HCT116 (cell line): ENCODE data around the gene CPLX3. TPM values are rescaled to one million over a fixed set of nuclear protein-coding genes. Genes with fewer than 3 reads are reported as not detected.

Experiments used
- ATAC-seq: fragments of 200-7000 bp; cut with Tn5 transposase; 2 replicates; pipeline ENCODE4 v1.9.1; 2020; ENCODE audit warnings: mild to moderate bottlenecking, moderate library complexity
- BruUV-seq: library from RNA; stranded (reverse); fragments of 400-500 nt; replicated peaks from 2 replicates; lab custom pipeline; 2021; lab: Mats Ljungman, UMichigan
- CTCF ChIA-PET: fragments of 300-600 bp; sonication (Branson Sonifier 250); formaldehyde crosslinking; loops from one replicate; lab custom pipeline; 2021; ENCODE audit warnings: antibody characterized with exemption; lab: Charles Lee
- POLR2A ChIA-PET: fragments of 300-600, 350-600 bp; sonication (Branson Sonifier 250); formaldehyde crosslinking; loops from one replicate; lab custom pipeline; 2021; ENCODE audit warnings: antibody characterized with exemption; lab: Charles Lee
- RAD21 ChIA-PET, 2 experiments: fragments of 300-600 bp; sonication (Branson Sonifier 250); formaldehyde crosslinking; loops; one replicate each; lab custom pipeline; 2023; ENCODE audit warnings: low total read pairs in 2 of 2; ENCODE audit not compliant: uncharacterized antibody in 2 of 2, unreplicated experiment in 2 of 2, low non-redundant PET in 1 of 2; lab: Charles Lee
- DNase-seq: peaks from one replicate; pipeline ENCODE4 v3.0.0-alpha.2; 2010; ENCODE audit warnings: low read depth, low spot score
- H2AFZ ChIP-seq: fragments of 200-600 bp; shearing (Covaris generic), sonication (generic); 2 replicates; pipeline ENCODE4 v1.6.1; 2017; ENCODE audit warnings: low read depth, mixed run types, mixed read lengths, antibody characterized with exemption, low read length; ENCODE audit not compliant: poor library complexity, severe bottlenecking
- H3K27ac ChIP-seq: 2 replicates; pipeline ENCODE4 v1.5.1; 2012; ENCODE audit warnings: low read depth, low read length
- H3K27me3 ChIP-seq: fragments of 200-600 bp; sonication (generic); 2 replicates; pipeline ENCODE4 v1.6.1; 2016; ENCODE audit warnings: mixed run types, low read length, mixed read lengths; ENCODE audit not compliant: insufficient read depth
- H3K36me3 ChIP-seq, 2 experiments: fragments of 200-500 bp in 1 of 2; fragments of 200-600 bp in 1 of 2; sonication (Bioruptor generic) in 1 of 2; sonication (generic) in 1 of 2; 2 replicates each; pipeline versions ENCODE4 v1.5.1 to v1.6.1; 2014 to 2016; ENCODE audit warnings: low read length in 2 of 2, inconsistent platforms in 1 of 2, mixed read lengths in 1 of 2, mixed run types in 1 of 2; ENCODE audit not compliant: insufficient read depth in 2 of 2, control insufficient read depth in 1 of 2
- H3K4me1 ChIP-seq, 2 experiments: fragments of 200-600 bp in 1 of 2; sonication (generic) in 1 of 2; 2 replicates each; pipeline versions ENCODE4 v1.5.1 to v1.6.1; 2012 to 2017; ENCODE audit warnings: low read length in 2 of 2, inconsistent platforms in 1 of 2, mild to moderate bottlenecking in 1 of 2, mixed read lengths in 1 of 2, mixed run types in 1 of 2, moderate library complexity in 1 of 2; ENCODE audit not compliant: insufficient read depth in 2 of 2, control insufficient read depth in 1 of 2
- H3K4me2 ChIP-seq: fragments of 200-600 bp; sonication (generic); 2 replicates; pipeline ENCODE4 v1.6.1; 2017; ENCODE audit warnings: mixed run types, low read length, mixed read lengths
- H3K4me3 ChIP-seq, 2 experiments: fragments of 200-600 bp in 1 of 2; sonication (generic) in 1 of 2; replicated peaks in 1 of 2; 2 replicates each; pipeline ENCODE4 v1.5.1; 2011 to 2016; ENCODE audit warnings: low read length in 2 of 2, control low read depth in 1 of 2, low read depth in 1 of 2, mild to moderate bottlenecking in 1 of 2, mixed read lengths in 1 of 2, mixed run types in 1 of 2
- H3K79me2 ChIP-seq: fragments of 200-600 bp; sonication (generic); 2 replicates; pipeline ENCODE4 v1.6.1; 2017; ENCODE audit warnings: mild to moderate bottlenecking, mixed run types, low read length, moderate library complexity, mixed read lengths; ENCODE audit not compliant: insufficient read depth
- H3K9ac ChIP-seq: fragments of 200-600 bp; sonication (generic); 2 replicates; pipeline ENCODE4 v1.6.1; 2016; ENCODE audit warnings: low read length, mixed read lengths
- H3K9me2 ChIP-seq: fragments of 200-600 bp; sonication (generic), shearing (Covaris generic); 2 replicates; pipeline ENCODE4 v1.6.1; 2017; ENCODE audit warnings: mixed run types, mild to moderate bottlenecking, moderate library complexity; ENCODE audit not compliant: insufficient read depth
- H3K9me3 ChIP-seq, 2 experiments: fragments of 200-500 bp in 1 of 2; fragments of 200-600 bp in 1 of 2; sonication (Bioruptor generic) in 1 of 2; sonication (generic) in 1 of 2; 2 replicates each; pipeline ENCODE4 v1.6.1; 2014 to 2017; ENCODE audit warnings: low read length in 2 of 2, mixed read lengths in 2 of 2, inconsistent platforms in 1 of 2, low read depth in 1 of 2, mild to moderate bottlenecking in 1 of 2, mixed run types in 1 of 2, moderate library complexity in 1 of 2; ENCODE audit not compliant: control insufficient read depth in 1 of 2, insufficient read depth in 1 of 2
- H4K20me1 ChIP-seq: fragments of 200-600 bp; sonication (generic), shearing (Covaris generic); 2 replicates; pipeline ENCODE4 v1.6.1; 2017; ENCODE audit warnings: mixed run types, mild to moderate bottlenecking, moderate library complexity; ENCODE audit not compliant: insufficient read depth
- ATF3 ChIP-seq: IDR thresholded peaks from 2 replicates; pipeline ENCODE4 v1.6.1; 2012
- CBX3 ChIP-seq: IDR thresholded peaks from 2 replicates; pipeline ENCODE4 v1.6.1; 2012; ENCODE audit warnings: low read depth
- CEBPB ChIP-seq: IDR thresholded peaks from 2 replicates; pipeline ENCODE4 v1.6.1; 2012; ENCODE audit warnings: low read depth
- CTCF ChIP-seq, 3 experiments: fragments of 200-600 bp in 1 of 3; sonication (generic) in 1 of 3; IDR thresholded peaks in 2 of 3; conservative IDR thresholded peaks in 1 of 3; 2 replicates each; pipeline ENCODE4 v1.5.1; 2012 to 2017; ENCODE audit warnings: low read depth in 2 of 3, low read length in 2 of 3, antibody characterized with exemption in 1 of 3, borderline replicate concordance in 1 of 3, control low read depth in 1 of 3, mild to moderate bottlenecking in 1 of 3, mixed read lengths in 1 of 3, mixed run types in 1 of 3, moderate library complexity in 1 of 3; ENCODE audit not compliant: insufficient read depth in 1 of 3
- EGR1 ChIP-seq: IDR thresholded peaks from 2 replicates; pipeline ENCODE4 v1.6.1; 2012; ENCODE audit warnings: low read depth
- ELF1 ChIP-seq: IDR thresholded peaks from 2 replicates; pipeline ENCODE4 v1.6.1; 2012; ENCODE audit warnings: low read depth, borderline replicate concordance
- EZH2phosphoT487 ChIP-seq: fragments of 200-600 bp; IDR thresholded peaks from 2 replicates; pipeline ENCODE4 v1.6.1; 2018; ENCODE audit warnings: antibody characterized with exemption, borderline replicate concordance
- FOSL1 ChIP-seq: IDR thresholded peaks from 2 replicates; pipeline ENCODE4 v1.6.1; 2012; ENCODE audit warnings: low read depth
- JUND ChIP-seq: IDR thresholded peaks from 2 replicates; pipeline ENCODE4 v1.6.1; 2012
- MAX ChIP-seq: IDR thresholded peaks from 2 replicates; pipeline ENCODE4 v1.6.1; 2012
- POLR2A ChIP-seq: IDR thresholded peaks from 2 replicates; pipeline ENCODE4 v1.7.0; 2011; ENCODE audit warnings: borderline replicate concordance; ENCODE audit not compliant: insufficient read depth, insufficient read length; ENCODE audit errors: extremely low read depth
- POLR2AphosphoS5 ChIP-seq: IDR thresholded peaks from 2 replicates; pipeline ENCODE4 v1.6.1; 2011; ENCODE audit warnings: mild to moderate bottlenecking, low read depth, low read length, moderate library complexity
- REST ChIP-seq: IDR thresholded peaks from 2 replicates; pipeline ENCODE4 v1.6.1; 2012; ENCODE audit warnings: low read depth
- SIN3A ChIP-seq: IDR thresholded peaks from 2 replicates; pipeline ENCODE4 v1.6.1; 2012; ENCODE audit warnings: low read depth
- SP1 ChIP-seq: IDR thresholded peaks from 2 replicates; pipeline ENCODE4 v1.6.1; 2012; ENCODE audit warnings: low read depth
- SRF ChIP-seq: IDR thresholded peaks from 2 replicates; pipeline ENCODE4 v1.6.1; 2012; ENCODE audit warnings: low read depth
- TCF7L2 ChIP-seq: IDR thresholded peaks from 2 replicates; pipeline ENCODE4 v1.7.0; 2011; ENCODE audit warnings: borderline replicate concordance, inconsistent platforms; ENCODE audit not compliant: insufficient read depth, insufficient read length; ENCODE audit errors: extremely low read depth
- ZFX ChIP-seq: fragments of 450-650 bp; IDR thresholded peaks from 2 replicates; pipeline ENCODE4 v1.6.1; 2017
- intact Hi-C: fragments of 100-400 bp; cut with micrococcal nuclease; formaldehyde crosslinking; loops from 2 replicates; pipeline ENCODE4 v1.10.0; 2022
- total RNA-seq: library from RNA; stranded (reverse); gene quantifications from one replicate; pipeline ENCODE4 v1.2.1, GENCODE V29; 2021; ENCODE audit not compliant: unreplicated experiment

CPLX3 gene
- total RNA-seq, 1 experiment from 2014 or later = not detected

- no peak for DNase-seq
- peaks cover 11 to 22% of the 10 kb centered on the region in 2 experiments for H3K4me1 ChIP-seq
- H3K4me3 ChIP-seq = no peak overlapping the region
- H3K79me2 ChIP-seq = peaks cover 64% of the 10 kb centered on the region
- TF ChIP-seq CTCF (IDR thresholded peaks at IDR 0.05 in 2 of 3, conservative IDR thresholded peaks at IDR 0.05 in 1 of 3; ENCODE audit: borderline replicate concordance in 1 of 3, insufficient read depth in 1 of 3, low read depth in 2 of 3, low read length in 2 of 3) = no peak
- no peak for TF ChIP-seq TCF7L2
- TF ChIP-seq POLR2A = no peak
- no peak for TF ChIP-seq EGR1
- TF ChIP-seq SRF = no peak
- TF ChIP-seq SP1 = no peak
- no peak for TF ChIP-seq JUND
- no peak for TF ChIP-seq EZH2phosphoT487
- no peak for TF ChIP-seq SIN3A
- no peak for TF ChIP-seq REST
- TF ChIP-seq POLR2AphosphoS5 = no peak
- no peak for TF ChIP-seq FOSL1
- no peak for TF ChIP-seq MAX
- TF ChIP-seq CEBPB = no peak
- no peak for TF ChIP-seq CBX3
- no peak for TF ChIP-seq ZFX
- no peak for TF ChIP-seq ELF1
- no peak for TF ChIP-seq ATF3
- no TSS peak for BruUV-seq
- H3K27ac ChIP-seq = no peak overlapping the region
- ATAC-seq = no peak
- ChIA-PET RAD21 (no interaction called here), CTCF (interaction anchor here (1.9 kb wide), 1 partner anchor 21 kb away, joined by 5 read pairs; no protein-coding TSS in a partner anchor), POLR2A (no interaction called here)
- intact Hi-C loops = no loop called here
- H3K36me3 ChIP-seq = no peaks in the 10 kb centered on the region; a peak in 1 of 4 replicates
- no peaks in the 10 kb centered on the region for H3K9me2 ChIP-seq
- no peak overlapping the region for H2AFZ ChIP-seq
- no peaks in the 10 kb centered on the region for H3K9me3 ChIP-seq
- H3K27me3 ChIP-seq = no peaks in the 10 kb centered on the region
- peaks cover 12% of the 10 kb centered on the region; the same call in 1 of the 2 replicates for H4K20me1 ChIP-seq
- no peak overlapping the region for H3K4me2 ChIP-seq
- H3K9ac ChIP-seq = no peak overlapping the region
Observed at GRCh38 chr15:74792227-74793016, 34.0 kb upstream of the CPLX3 start.
